WTC11 (cell line): ENCODE results near the gene FARP2. TPM values are rescaled to one million over a fixed set of nuclear protein-coding genes. Genes with fewer than 3 reads are reported as not detected.

ENCODE experiments used
- ATAC-seq: fragments of 200-7000 bp; cut with Tn5 transposase; 2 replicates; pipeline ENCODE4 v1.10.0; 2021; ENCODE audit warnings: mild to moderate bottlenecking, moderate library complexity
- CTCF ChIA-PET: fragments of 300-600 bp; sonication (Branson Sonifier 250); formaldehyde crosslinking; loops from one replicate; lab custom pipeline; 2021; ENCODE audit warnings: antibody characterized with exemption; lab: Charles Lee
- POLR2A ChIA-PET: fragments of 350-600 bp; sonication (Branson Sonifier 250); formaldehyde crosslinking; loops from one replicate; lab custom pipeline; 2021; ENCODE audit warnings: antibody characterized with exemption; lab: Charles Lee
- DNase-seq: peaks from one replicate; pipeline ENCODE4 v3.0.0; 2021; ENCODE audit warnings: low spot score
- H3K27ac Mint-ChIP-seq: 2 replicates; pipeline ENCODE4 v1.8.0; 2021; ENCODE audit warnings: mixed read lengths
- H3K27me3 Mint-ChIP-seq: 2 replicates; pipeline ENCODE4 v1.8.0; 2021; ENCODE audit warnings: low read depth, mild to moderate bottlenecking, moderate library complexity, mixed read lengths
- H3K36me3 Mint-ChIP-seq: 2 replicates; pipeline ENCODE4 v1.8.0; 2021; ENCODE audit warnings: mixed read lengths
- H3K4me1 Mint-ChIP-seq: 2 replicates; pipeline ENCODE4 v1.8.0; 2022; ENCODE audit warnings: mixed read lengths
- H3K4me3 Mint-ChIP-seq: 2 replicates; pipeline ENCODE4 v1.8.0; 2021; ENCODE audit warnings: mild to moderate bottlenecking, moderate library complexity, mixed read lengths
- H3K9me3 Mint-ChIP-seq: 2 replicates; pipeline ENCODE4 v1.8.0; 2021; ENCODE audit warnings: mixed read lengths
- CDX4 ChIP-seq: fragments of 250-450 bp; sonication (Bioruptor Pico); IDR thresholded peaks from 2 replicates; pipeline ENCODE4 v1.9.0; 2021; ENCODE audit warnings: moderate library complexity, mild to moderate bottlenecking, inconsistent platforms, borderline replicate concordance
- ELF4 ChIP-seq: sonication (generic); formaldehyde crosslinking; IDR thresholded peaks from 2 replicates; pipeline ENCODE4 v1.8.1; 2022; ENCODE audit warnings: low read depth, mild to moderate bottlenecking, moderate library complexity, missing genetic modification reagents
- ESRRA ChIP-seq: sonication (generic); formaldehyde crosslinking; IDR thresholded peaks from 2 replicates; pipeline ENCODE4 v1.8.1; 2022; ENCODE audit warnings: mild to moderate bottlenecking, missing genetic modification reagents, borderline replicate concordance
- ETV6 ChIP-seq: sonication (generic); formaldehyde crosslinking; IDR thresholded peaks from 2 replicates; pipeline ENCODE4 v1.8.1; 2022; ENCODE audit warnings: mild to moderate bottlenecking, missing genetic modification reagents
- FOXP4 ChIP-seq: sonication (generic); formaldehyde crosslinking; IDR thresholded peaks from 2 replicates; pipeline ENCODE4 v1.8.0; 2022; ENCODE audit warnings: mild to moderate bottlenecking, missing genetic modification reagents
- MAX ChIP-seq: sonication (generic); formaldehyde crosslinking; IDR thresholded peaks from 2 replicates; pipeline ENCODE4 v1.8.0; 2022; ENCODE audit warnings: mild to moderate bottlenecking, missing genetic modification reagents
- RORB ChIP-seq: fragments of 250-450 bp; sonication (Bioruptor Pico); IDR thresholded peaks from 2 replicates; pipeline ENCODE4 v1.9.0; 2021; ENCODE audit warnings: mild to moderate bottlenecking
- STAT6 ChIP-seq: sonication (generic); formaldehyde crosslinking; conservative IDR thresholded peaks from 2 replicates; pipeline ENCODE4 v1.8.1; 2023; ENCODE audit warnings: mild to moderate bottlenecking, low read depth, missing genetic modification reagents, moderate library complexity
- TEAD1 ChIP-seq: sonication (generic); formaldehyde crosslinking; IDR thresholded peaks from 2 replicates; pipeline ENCODE4 v1.8.0; 2022; ENCODE audit warnings: mild to moderate bottlenecking, missing genetic modification reagents
- ZNF219 ChIP-seq: sonication (generic); formaldehyde crosslinking; IDR thresholded peaks from 2 replicates; pipeline ENCODE4 v1.8.0; 2023; ENCODE audit warnings: missing genetic modification reagents, mild to moderate bottlenecking, borderline replicate concordance
- total RNA-seq: library from RNA; stranded (reverse); gene quantifications from 3 replicates; pipeline ENCODE4 v1.2.3, GENCODE V29; 2021
- TF ChIP-seq, protein P1 (sequence below): fragments of 200-600 bp; IDR thresholded peaks from 2 replicates; pipeline ENCODE4 v1.8.0; 2022; ENCODE audit warnings: antibody characterized with exemption
- TF ChIP-seq, protein P2 (sequence below): sonication (generic); formaldehyde crosslinking; IDR thresholded peaks from 2 replicates; pipeline ENCODE4 v1.8.0; 2022; ENCODE audit warnings: missing genetic modification reagents
- TF ChIP-seq, protein P3 (sequence below): sonication (generic); formaldehyde crosslinking; IDR thresholded peaks from 2 replicates; pipeline ENCODE4 v1.8.0; 2023; ENCODE audit warnings: mild to moderate bottlenecking, missing genetic modification reagents
- TF ChIP-seq, protein P4 (sequence below): sonication (generic); formaldehyde crosslinking; IDR thresholded peaks from 2 replicates; pipeline ENCODE4 v1.8.1; 2023; ENCODE audit warnings: mild to moderate bottlenecking, missing genetic modification reagents

Gene FARP2
- total RNA-seq, 1 experiment from 2014 or later = 37.8 TPM

- ChIA-PET CTCF (no interaction called here), POLR2A (no interaction called here)
- Mint-ChIP-seq H3K36me3 (peaks cover 64% of the 10 kb centered on the region), H3K27me3 (no peaks in the 10 kb centered on the region)
- DNase-seq = no peak
- ATAC-seq = no peak
- TF ChIP-seq STAT6 (CRISPR knock-in tag) (no peak), ELF4 (no peak), MAX (CRISPR knock-in tag) (no peak), FOXP4 (CRISPR knock-in tag) (no peak), ESRRA (CRISPR knock-in tag) (no peak), TEAD1 (CRISPR knock-in tag) (no peak), ETV6 (CRISPR knock-in tag) (no peak), CDX4 (CRISPR knock-in tag) (no peak), RORB (no peak), ZNF219 (no peak)
- TF ChIP-seq, protein P1, sequence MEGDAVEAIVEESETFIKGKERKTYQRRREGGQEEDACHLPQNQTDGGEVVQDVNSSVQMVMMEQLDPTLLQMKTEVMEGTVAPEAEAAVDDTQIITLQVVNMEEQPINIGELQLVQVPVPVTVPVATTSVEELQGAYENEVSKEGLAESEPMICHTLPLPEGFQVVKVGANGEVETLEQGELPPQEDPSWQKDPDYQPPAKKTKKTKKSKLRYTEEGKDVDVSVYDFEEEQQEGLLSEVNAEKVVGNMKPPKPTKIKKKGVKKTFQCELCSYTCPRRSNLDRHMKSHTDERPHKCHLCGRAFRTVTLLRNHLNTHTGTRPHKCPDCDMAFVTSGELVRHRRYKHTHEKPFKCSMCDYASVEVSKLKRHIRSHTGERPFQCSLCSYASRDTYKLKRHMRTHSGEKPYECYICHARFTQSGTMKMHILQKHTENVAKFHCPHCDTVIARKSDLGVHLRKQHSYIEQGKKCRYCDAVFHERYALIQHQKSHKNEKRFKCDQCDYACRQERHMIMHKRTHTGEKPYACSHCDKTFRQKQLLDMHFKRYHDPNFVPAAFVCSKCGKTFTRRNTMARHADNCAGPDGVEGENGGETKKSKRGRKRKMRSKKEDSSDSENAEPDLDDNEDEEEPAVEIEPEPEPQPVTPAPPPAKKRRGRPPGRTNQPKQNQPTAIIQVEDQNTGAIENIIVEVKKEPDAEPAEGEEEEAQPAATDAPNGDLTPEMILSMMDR = no peak
- TF ChIP-seq, protein P2, sequence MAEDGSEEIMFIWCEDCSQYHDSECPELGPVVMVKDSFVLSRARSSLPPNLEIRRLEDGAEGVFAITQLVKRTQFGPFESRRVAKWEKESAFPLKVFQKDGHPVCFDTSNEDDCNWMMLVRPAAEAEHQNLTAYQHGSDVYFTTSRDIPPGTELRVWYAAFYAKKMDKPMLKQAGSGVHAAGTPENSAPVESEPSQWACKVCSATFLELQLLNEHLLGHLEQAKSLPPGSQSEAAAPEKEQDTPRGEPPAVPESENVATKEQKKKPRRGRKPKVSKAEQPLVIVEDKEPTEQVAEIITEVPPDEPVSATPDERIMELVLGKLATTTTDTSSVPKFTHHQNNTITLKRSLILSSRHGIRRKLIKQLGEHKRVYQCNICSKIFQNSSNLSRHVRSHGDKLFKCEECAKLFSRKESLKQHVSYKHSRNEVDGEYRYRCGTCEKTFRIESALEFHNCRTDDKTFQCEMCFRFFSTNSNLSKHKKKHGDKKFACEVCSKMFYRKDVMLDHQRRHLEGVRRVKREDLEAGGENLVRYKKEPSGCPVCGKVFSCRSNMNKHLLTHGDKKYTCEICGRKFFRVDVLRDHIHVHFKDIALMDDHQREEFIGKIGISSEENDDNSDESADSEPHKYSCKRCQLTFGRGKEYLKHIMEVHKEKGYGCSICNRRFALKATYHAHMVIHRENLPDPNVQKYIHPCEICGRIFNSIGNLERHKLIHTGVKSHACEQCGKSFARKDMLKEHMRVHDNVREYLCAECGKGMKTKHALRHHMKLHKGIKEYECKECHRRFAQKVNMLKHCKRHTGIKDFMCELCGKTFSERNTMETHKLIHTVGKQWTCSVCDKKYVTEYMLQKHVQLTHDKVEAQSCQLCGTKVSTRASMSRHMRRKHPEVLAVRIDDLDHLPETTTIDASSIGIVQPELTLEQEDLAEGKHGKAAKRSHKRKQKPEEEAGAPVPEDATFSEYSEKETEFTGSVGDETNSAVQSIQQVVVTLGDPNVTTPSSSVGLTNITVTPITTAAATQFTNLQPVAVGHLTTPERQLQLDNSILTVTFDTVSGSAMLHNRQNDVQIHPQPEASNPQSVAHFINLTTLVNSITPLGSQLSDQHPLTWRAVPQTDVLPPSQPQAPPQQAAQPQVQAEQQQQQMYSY (CRISPR knock-in tag) = no peak
- TF ChIP-seq, protein P3, sequence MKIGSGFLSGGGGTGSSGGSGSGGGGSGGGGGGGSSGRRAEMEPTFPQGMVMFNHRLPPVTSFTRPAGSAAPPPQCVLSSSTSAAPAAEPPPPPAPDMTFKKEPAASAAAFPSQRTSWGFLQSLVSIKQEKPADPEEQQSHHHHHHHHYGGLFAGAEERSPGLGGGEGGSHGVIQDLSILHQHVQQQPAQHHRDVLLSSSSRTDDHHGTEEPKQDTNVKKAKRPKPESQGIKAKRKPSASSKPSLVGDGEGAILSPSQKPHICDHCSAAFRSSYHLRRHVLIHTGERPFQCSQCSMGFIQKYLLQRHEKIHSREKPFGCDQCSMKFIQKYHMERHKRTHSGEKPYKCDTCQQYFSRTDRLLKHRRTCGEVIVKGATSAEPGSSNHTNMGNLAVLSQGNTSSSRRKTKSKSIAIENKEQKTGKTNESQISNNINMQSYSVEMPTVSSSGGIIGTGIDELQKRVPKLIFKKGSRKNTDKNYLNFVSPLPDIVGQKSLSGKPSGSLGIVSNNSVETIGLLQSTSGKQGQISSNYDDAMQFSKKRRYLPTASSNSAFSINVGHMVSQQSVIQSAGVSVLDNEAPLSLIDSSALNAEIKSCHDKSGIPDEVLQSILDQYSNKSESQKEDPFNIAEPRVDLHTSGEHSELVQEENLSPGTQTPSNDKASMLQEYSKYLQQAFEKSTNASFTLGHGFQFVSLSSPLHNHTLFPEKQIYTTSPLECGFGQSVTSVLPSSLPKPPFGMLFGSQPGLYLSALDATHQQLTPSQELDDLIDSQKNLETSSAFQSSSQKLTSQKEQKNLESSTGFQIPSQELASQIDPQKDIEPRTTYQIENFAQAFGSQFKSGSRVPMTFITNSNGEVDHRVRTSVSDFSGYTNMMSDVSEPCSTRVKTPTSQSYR = no peak
- TF ChIP-seq, protein P4, sequence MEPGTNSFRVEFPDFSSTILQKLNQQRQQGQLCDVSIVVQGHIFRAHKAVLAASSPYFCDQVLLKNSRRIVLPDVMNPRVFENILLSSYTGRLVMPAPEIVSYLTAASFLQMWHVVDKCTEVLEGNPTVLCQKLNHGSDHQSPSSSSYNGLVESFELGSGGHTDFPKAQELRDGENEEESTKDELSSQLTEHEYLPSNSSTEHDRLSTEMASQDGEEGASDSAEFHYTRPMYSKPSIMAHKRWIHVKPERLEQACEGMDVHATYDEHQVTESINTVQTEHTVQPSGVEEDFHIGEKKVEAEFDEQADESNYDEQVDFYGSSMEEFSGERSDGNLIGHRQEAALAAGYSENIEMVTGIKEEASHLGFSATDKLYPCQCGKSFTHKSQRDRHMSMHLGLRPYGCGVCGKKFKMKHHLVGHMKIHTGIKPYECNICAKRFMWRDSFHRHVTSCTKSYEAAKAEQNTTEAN (CRISPR knock-in tag) = no peak
- TF ChIP-seq, all 79 proteins: peak for 0
- Mint-ChIP-seq H3K4me3 (no peak overlapping the region), H3K9me3 (no peaks in the 10 kb centered on the region), H3K27ac (no peak overlapping the region), H3K4me1 (peaks cover 14% of the 10 kb centered on the region)
These were observed 4.4 kb upstream of the FARP2 start for GRCh38 chr2:241351640-241352031.
